PFSK-1 (cell line): ENCODE measurements around the gene OTOP1.

ENCODE experiments used
- FOXP2 ChIP-seq: optimal IDR thresholded peaks from 2 replicates; pipeline ENCODE3; 2011; ENCODE audit warnings: borderline replicate concordance, control low read depth, inconsistent platforms; ENCODE audit not compliant: insufficient read depth; ENCODE audit errors: extremely low read length, extremely low read depth
- POLR2AphosphoS5 ChIP-seq: IDR thresholded peaks from 2 replicates; pipeline ENCODE4 v1.6.1; 2012; ENCODE audit warnings: low read depth, mild to moderate bottlenecking, control low read depth, low read length, moderate library complexity
- REST ChIP-seq, 2 experiments: IDR thresholded peaks; 2 replicates each; pipeline versions ENCODE4 v1.6.1 to v1.8.0; 2011 to 2012; ENCODE audit warnings: low read depth in 2 of 2, low read length in 2 of 2, control low read depth in 1 of 2, inconsistent platforms in 1 of 2, mild to moderate bottlenecking in 1 of 2, moderate library complexity in 1 of 2; ENCODE audit not compliant: insufficient read depth in 1 of 2
- SIN3A ChIP-seq: IDR thresholded peaks from 2 replicates; pipeline ENCODE4 v1.6.1; 2012; ENCODE audit warnings: mild to moderate bottlenecking, low read length, moderate library complexity, borderline replicate concordance; ENCODE audit not compliant: insufficient read depth
- TAF1 ChIP-seq: IDR thresholded peaks from 2 replicates; pipeline ENCODE4 v1.6.1; 2012; ENCODE audit warnings: low read length, control low read depth, borderline replicate concordance; ENCODE audit not compliant: insufficient read depth

GRCh38 chr4:4226606-4227438 is at the start of gene OTOP1:
- no peak for TF ChIP-seq SIN3A
- no peak for TF ChIP-seq POLR2AphosphoS5
- TF ChIP-seq TAF1, result no peak
- TF ChIP-seq FOXP2, result no peak
- TF ChIP-seq REST (IDR thresholded peaks at IDR 0.05; ENCODE audit: insufficient read depth in 1 of 2, low read depth in 2 of 2, low read length in 2 of 2), result no peak
